Renal cortical epithelial cell (primary cell): ENCODE measurements around the gene PRAMEF15. TPM values are rescaled to one million over a fixed set of nuclear protein-coding genes. Genes with fewer than 3 reads are reported as not detected.
"Not testable (repeated sequence)": the region's sequence is repeated elsewhere in the genome, so short reads cannot be mapped to it uniquely, and the experiment has no call there.

Experiments
- DNase-seq: peaks from one replicate; pipeline ENCODE4 v3.0.0-alpha.2; 2011; ENCODE audit warnings: low read depth
- total RNA-seq: library from RNA; depleted of rRNA; stranded (reverse); fragments of >200 nt; gene quantifications from 2 replicates; pipeline ENCODE4 v1.2.3, GENCODE V29; 2014

The PRAMEF15 gene
- not detected in 2 replicates for total RNA-seq

- DNase-seq: not testable (repeated sequence)
Measured at GRCh38 chr1:13315281-13315680, at the start of gene PRAMEF15. TSS of gene PRAMEF15 (plus strand) at chr1:13315581. CDS start at chr1:13318408, 2,827 bp downstream.

DNA sequence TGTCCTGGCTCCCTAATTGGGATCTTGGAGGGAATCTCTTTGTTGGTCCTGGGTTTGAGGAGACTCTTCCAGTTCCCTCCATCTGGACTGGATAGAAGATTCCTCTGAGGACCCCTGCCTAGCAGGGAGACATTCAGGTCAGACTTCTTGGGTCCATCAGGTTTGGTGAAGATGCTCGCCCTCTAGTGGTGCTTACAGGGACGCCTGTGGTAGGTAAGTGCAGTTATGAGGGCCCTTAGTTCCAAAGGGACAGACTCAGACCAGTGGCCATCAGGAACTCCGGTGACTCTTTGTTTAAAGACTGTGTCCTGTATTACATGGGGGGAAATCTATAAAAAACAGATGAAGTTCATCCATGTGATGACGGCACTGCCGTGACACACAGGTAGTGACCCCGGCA is 38.4 kb upstream of the PRAMEF15 start:
- DNase-seq: not testable (repeated sequence)

GRCh38 chr1:13279617-13280016 is 35.8 kb upstream of the PRAMEF15 start:
- DNase-seq: not testable (repeated sequence)

GRCh38 chr1:13285037-13285436 is 30.3 kb upstream of the PRAMEF15 start, which contains the start of gene PRAMEF8:
TSS of gene PRAMEF8 (minus strand) at chr1:13285137. CDS start at chr1:13284091, 1,046 bp downstream.
- not testable (repeated sequence) for DNase-seq

DNA sequence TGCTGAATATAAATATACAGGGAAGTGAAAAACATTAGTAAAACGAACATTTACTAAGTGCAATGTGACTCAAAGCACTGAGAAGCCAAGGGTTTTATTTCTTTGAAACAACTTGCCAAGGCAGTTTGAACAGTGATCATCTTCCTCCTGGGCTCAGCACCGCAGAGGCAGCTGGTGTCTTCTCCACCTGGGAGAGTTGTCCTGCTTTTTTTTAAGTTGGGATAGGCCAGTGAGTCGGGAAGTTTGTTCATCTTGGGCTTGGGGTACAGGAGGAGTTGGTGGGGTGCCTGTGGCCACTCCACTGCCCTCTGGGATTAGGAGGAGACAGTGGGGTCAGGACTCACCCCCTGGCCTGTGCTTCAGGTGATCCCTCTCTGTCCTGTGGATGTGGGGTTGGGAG is 26.4 kb upstream of the PRAMEF15 start:
- not testable (repeated sequence) for DNase-seq

GRCh38 chr1:13297216-13297931 is 18.0 kb upstream of the PRAMEF15 start:
- DNase-seq: not testable (repeated sequence)

DNA sequence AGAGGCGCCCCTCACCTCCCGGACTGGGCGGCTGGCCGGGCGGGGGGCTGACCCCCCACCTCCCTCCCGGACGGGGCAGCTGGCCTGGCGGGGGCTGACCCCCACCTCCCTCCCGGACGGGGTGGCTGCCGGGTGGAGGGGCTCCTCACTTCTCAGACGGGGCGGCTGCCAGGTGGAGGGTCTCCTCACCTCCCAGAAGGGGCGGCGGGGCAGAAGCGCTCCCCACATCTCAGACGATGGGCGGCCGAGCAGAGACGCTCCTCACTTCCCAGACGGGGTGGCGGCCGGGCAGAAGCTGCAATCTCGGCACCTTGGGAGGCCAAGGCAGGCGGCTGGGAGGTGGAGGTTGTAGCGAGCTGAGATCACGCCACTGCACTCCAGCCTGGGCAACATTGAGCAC is 16.7 kb upstream of the PRAMEF15 start:
- DNase-seq: not testable (repeated sequence)

DNA sequence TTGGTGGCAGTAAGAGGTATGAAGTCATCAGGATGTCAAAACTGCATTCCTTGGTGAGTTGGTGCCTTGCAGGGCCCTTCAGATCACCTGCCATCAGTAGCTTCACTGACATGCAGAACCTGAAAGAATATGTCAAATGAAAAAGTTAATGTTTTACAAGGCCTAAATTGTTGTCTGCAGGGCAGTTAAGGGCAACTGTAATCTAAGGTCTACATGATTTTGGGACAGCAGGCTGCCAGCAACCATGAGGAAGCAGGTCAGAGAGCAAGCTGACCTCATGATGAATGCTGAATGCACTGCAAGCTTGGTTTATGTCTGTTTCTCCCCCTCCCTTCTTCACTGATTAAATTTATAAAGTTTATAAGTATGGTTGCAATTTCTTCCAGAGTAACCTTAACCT is 13.2 kb upstream of the PRAMEF15 start:
- DNase-seq: not testable (repeated sequence)

- DNase-seq: not testable (repeated sequence)
Measured at GRCh38 chr1:13303239-13303638, 12.1 kb upstream of the PRAMEF15 start, which contains the start of gene PRAMEF33. TSS of gene PRAMEF33 (plus strand) at chr1:13303539. CDS start at chr1:13305955, 2,416 bp downstream.

DNA sequence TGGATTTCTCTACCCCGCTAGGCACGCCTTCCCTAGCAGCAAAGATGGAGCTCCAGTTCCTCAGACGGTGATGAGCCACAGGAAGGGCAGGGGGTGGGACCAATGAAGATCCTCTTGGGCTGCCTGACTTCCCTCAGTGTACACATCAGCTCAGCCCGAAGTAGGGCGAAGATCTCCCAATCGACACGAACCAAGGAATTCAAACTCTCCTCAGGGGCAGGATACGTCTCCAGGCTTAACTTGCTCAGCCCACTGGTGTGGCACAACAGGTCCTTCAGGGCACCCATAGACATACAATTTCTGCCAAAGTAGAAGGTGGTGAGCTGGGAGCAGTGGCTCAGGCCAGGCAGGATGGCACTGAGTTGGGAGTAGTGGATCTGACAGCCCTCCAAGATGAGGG is 27.1 kb downstream of the PRAMEF15 start:
- DNase-seq: not testable (repeated sequence)

- DNase-seq: not testable (repeated sequence)
Measured at GRCh38 chr1:13347034-13347433, 31.7 kb downstream of the PRAMEF15 start, which contains the start of gene PRAMEF14. TSS of gene PRAMEF14 (minus strand) at chr1:13347134. CDS start at chr1:13345314, 1,820 bp downstream.

DNA sequence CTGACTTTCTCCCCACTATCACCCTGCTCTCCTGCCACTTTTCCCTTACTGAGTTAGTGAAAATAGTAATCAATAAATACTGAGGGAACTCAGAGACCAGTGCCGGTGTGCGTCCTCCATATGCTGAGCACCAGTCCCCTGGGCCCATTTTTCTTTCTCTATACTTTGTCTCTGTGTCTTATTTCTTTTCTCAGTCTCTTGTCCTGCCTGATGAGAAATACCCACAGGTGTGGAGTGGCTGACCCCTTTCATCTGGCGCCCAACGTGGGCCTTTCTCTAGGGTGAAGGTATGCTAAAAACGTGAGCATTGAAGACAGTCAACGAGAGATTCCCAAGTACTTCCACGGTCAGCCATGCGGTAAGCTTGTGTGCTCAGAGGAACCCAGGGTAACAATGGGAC is 38.1 kb downstream of the PRAMEF15 start:
- not testable (repeated sequence) for DNase-seq

GRCh38 chr1:13354475-13354874 is 39.1 kb downstream of the PRAMEF15 start:
- not testable (repeated sequence) for DNase-seq

DNA sequence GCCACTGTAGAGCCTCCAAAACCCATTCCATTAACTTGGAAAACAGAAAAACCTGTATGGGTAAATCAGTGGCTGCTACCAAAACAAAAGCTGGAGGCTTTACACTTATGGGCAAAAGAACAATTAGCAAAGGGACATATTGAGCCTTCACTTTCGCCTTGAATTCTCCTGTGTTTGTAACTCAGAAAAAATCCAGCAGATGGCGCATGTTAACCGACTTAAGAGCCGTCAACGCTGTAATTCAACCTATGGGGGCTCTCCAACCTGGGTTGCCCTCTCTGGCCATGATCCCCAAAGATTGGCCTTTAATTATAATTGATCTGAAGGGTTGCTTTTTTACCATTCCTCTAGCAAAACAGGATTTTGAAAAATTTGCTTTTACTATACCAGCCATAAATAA is 41.4 kb downstream of the PRAMEF15 start:
- peak; percentile 26 for DNase-seq

DNA sequence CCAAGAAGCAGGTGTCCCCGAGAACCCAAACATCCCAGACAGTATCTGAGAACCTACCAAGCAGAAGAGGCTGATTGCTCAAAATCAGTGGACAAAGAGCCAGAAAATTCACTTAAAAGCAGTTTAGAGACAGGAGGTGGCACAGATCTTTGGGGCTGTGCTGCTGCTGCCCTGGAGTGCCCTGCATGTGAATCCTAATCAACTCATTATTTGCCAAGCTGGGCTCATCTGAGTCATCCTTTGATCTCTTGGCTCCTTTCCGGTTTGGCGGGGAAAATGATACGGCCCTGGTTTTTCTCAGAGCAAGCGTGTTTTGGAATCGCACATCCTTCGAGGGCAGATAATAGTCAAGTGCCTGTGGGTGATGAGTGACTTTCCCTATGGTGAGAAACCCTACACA is 47.0 kb downstream of the PRAMEF15 start:
- not testable (repeated sequence) for DNase-seq

- not testable (repeated sequence) for DNase-seq
Measured at GRCh38 chr1:13364928-13365327, 49.5 kb downstream of the PRAMEF15 start.

- DNase-seq: not testable (repeated sequence)
Measured at GRCh38 chr1:13366536-13366935, 51.2 kb downstream of the PRAMEF15 start.

DNA sequence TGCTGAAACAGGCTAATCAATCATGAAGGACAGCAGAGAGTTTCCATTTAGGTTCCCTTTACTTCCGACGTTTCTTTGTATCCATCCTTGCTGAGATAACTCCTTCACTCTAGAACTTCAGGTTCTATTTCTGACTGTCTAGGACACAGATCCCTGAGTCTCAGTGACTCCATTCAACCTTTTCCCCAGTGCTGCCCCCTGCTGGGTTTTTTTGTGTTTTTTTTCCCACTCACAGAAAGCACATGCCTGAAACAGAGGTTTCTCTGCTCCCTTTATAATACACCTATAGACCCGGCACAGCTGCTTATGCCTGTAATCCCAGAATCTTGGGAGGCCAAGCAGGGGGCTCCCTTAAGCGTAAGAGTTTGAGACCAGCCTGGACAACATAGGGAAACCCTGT is 53.2 kb downstream of the PRAMEF15 start:
- DNase-seq: not testable (repeated sequence)

Other genes starting within 250 kb of the PRAMEF15 start
- not detected in 2 replicates for gene PRAMEF25, start 244.8 kb upstream of the PRAMEF15 start, total RNA-seq
- not detected in 2 replicates for gene HNRNPCL2, start 198.7 kb upstream of the PRAMEF15 start, total RNA-seq
- gene PRAMEF26, start 159.6 kb upstream of the PRAMEF15 start, total RNA-seq: not detected in 2 replicates
- gene HNRNPCL4, start 149.9 kb upstream of the PRAMEF15 start, total RNA-seq: not detected in 2 replicates
- gene PRAMEF9, start 143.7 kb upstream of the PRAMEF15 start, total RNA-seq: not detected in 2 replicates
- gene PRAMEF13, start 114.2 kb upstream of the PRAMEF15 start, total RNA-seq: not detected in 2 replicates
- gene PRAMEF18, start 89.4 kb upstream of the PRAMEF15 start, total RNA-seq: not detected in 2 replicates
- not detected in 2 replicates for gene PRAMEF5, start 61.4 kb upstream of the PRAMEF15 start, total RNA-seq
- gene PRAMEF8, start 30.4 kb upstream of the PRAMEF15 start, total RNA-seq: not detected in 2 replicates
- gene PRAMEF33, start 12.0 kb upstream of the PRAMEF15 start, total RNA-seq: not detected in 2 replicates
- gene PRAMEF14, start 31.6 kb downstream of the PRAMEF15 start, total RNA-seq: not detected in 2 replicates
- gene PRAMEF19, start 56.4 kb downstream of the PRAMEF15 start, total RNA-seq: not detected in 2 replicates
- not detected in 2 replicates for gene PRAMEF17, start 74.1 kb downstream of the PRAMEF15 start, total RNA-seq
- gene PRAMEF20, start 94.9 kb downstream of the PRAMEF15 start, total RNA-seq: not detected in 2 replicates
- gene LRRC38, start 198.4 kb downstream of the PRAMEF15 start, total RNA-seq: not detected in 2 replicates